H1 (cell line): ENCODE data around the gene PRDX3. TPM values are rescaled to one million over a fixed set of nuclear protein-coding genes. Genes with fewer than 3 reads are reported as not detected.

Source experiments
- ASH2L ChIP-seq: fragments of 200-600, 300-600 bp; sonication (generic); IDR thresholded peaks from one replicate; pipeline ENCODE4 v1.7.1; 2017; ENCODE audit warnings: low read length
- CBX8 ChIP-seq: fragments of 300-800, 300-1000 bp; sonication (generic); IDR thresholded peaks from 2 replicates; pipeline ENCODE4 v1.7.1; 2016; ENCODE audit warnings: low read depth, low read length, borderline replicate concordance
- POLR2AphosphoS5 ChIP-seq: IDR thresholded peaks from 2 replicates; pipeline ENCODE4 v1.6.1; 2011; ENCODE audit warnings: low read depth, low read length
- RAD21 ChIP-seq, 2 experiments: IDR thresholded peaks in 1 of 2; conservative IDR thresholded peaks in 1 of 2; 2 replicates each; pipeline ENCODE4 v1.6.1; 2011; ENCODE audit warnings: low read depth in 2 of 2, low read length in 2 of 2, improper control_type of control experiment in 1 of 2, inconsistent platforms in 1 of 2, mild to moderate bottlenecking in 1 of 2, moderate library complexity in 1 of 2
- SUZ12 ChIP-seq: fragments of 200-600 bp; sonication (generic); IDR thresholded peaks from 2 replicates; pipeline ENCODE4 v1.6.1; 2012; ENCODE audit warnings: mild to moderate bottlenecking, inconsistent platforms, low read length, moderate library complexity, mixed read lengths
- TAF7 ChIP-seq: optimal IDR thresholded peaks from 2 replicates; pipeline ENCODE3; 2011; ENCODE audit warnings: low read depth, mild to moderate bottlenecking, inconsistent platforms, low read length, moderate library complexity, borderline replicate concordance
- TCF12 ChIP-seq: IDR thresholded peaks from 2 replicates; pipeline ENCODE4 v1.6.1; 2011; ENCODE audit warnings: low read depth, mild to moderate bottlenecking, low read length
- polyA plus RNA-seq, 7 experiments: library from polyadenylated mRNA; depleted of rRNA in 3 of 7; stranded (reverse) in 5 of 7; unstranded in 2 of 7; fragments of >200 nt in 5 of 7; fragments of 200-250 nt in 2 of 7; gene quantifications; 1 replicate in 5 of 7; 2 replicates in 1 of 7; 4 replicates in 1 of 7; pipeline versions ENCODE4 v1.2.1 to v1.2.3, GENCODE V29; 2011 to 2013; ENCODE audit warnings: missing spikeins in 2 of 7, mixed read lengths in 2 of 7
- total RNA-seq: library from RNA; stranded (reverse); fragmentation: NEBNext Ultra II Directional; extraction: Animal tissue kit (Norgen Biotek cat#: 25700); gene quantifications from 2 replicates; pipeline ENCODE4 v1.2.1, GENCODE V29; 2021
- TF ChIP-seq, protein P1 (sequence below): fragments of 300-600 bp; sonication (generic); IDR thresholded peaks from 2 replicates; pipeline ENCODE4 v1.7.1; 2012; ENCODE audit warnings: low read length, moderate library complexity, mild to moderate bottlenecking, inconsistent platforms; ENCODE audit not compliant: insufficient replicate concordance

PRDX3 gene
- total and polyA plus RNA-seq, 2 of the 8 experiments (the other 6 are each of a cell fraction or from before 2014, with no cell fraction given): 201 to 208 TPM

GRCh38 chr10:119165171-119166117, 13.2 kb downstream of the PRDX3 start, which contains the start of gene SFXN4 (continued):
- peak; percentile 62 for TF ChIP-seq POLR2AphosphoS5
- TF ChIP-seq CBX8: no peak
- TF ChIP-seq RAD21 (IDR thresholded peaks at IDR 0.05 in 1 of 2, conservative IDR thresholded peaks at IDR 0.05 in 1 of 2; ENCODE audit: low read depth in 2 of 2, low read length in 2 of 2): no peak
- TF ChIP-seq SUZ12: no peak
- TF ChIP-seq ASH2L: peak; percentile 71
- no peak for TF ChIP-seq TCF12
- peak; percentile 44 for TF ChIP-seq TAF7
- TF ChIP-seq, protein P1, sequence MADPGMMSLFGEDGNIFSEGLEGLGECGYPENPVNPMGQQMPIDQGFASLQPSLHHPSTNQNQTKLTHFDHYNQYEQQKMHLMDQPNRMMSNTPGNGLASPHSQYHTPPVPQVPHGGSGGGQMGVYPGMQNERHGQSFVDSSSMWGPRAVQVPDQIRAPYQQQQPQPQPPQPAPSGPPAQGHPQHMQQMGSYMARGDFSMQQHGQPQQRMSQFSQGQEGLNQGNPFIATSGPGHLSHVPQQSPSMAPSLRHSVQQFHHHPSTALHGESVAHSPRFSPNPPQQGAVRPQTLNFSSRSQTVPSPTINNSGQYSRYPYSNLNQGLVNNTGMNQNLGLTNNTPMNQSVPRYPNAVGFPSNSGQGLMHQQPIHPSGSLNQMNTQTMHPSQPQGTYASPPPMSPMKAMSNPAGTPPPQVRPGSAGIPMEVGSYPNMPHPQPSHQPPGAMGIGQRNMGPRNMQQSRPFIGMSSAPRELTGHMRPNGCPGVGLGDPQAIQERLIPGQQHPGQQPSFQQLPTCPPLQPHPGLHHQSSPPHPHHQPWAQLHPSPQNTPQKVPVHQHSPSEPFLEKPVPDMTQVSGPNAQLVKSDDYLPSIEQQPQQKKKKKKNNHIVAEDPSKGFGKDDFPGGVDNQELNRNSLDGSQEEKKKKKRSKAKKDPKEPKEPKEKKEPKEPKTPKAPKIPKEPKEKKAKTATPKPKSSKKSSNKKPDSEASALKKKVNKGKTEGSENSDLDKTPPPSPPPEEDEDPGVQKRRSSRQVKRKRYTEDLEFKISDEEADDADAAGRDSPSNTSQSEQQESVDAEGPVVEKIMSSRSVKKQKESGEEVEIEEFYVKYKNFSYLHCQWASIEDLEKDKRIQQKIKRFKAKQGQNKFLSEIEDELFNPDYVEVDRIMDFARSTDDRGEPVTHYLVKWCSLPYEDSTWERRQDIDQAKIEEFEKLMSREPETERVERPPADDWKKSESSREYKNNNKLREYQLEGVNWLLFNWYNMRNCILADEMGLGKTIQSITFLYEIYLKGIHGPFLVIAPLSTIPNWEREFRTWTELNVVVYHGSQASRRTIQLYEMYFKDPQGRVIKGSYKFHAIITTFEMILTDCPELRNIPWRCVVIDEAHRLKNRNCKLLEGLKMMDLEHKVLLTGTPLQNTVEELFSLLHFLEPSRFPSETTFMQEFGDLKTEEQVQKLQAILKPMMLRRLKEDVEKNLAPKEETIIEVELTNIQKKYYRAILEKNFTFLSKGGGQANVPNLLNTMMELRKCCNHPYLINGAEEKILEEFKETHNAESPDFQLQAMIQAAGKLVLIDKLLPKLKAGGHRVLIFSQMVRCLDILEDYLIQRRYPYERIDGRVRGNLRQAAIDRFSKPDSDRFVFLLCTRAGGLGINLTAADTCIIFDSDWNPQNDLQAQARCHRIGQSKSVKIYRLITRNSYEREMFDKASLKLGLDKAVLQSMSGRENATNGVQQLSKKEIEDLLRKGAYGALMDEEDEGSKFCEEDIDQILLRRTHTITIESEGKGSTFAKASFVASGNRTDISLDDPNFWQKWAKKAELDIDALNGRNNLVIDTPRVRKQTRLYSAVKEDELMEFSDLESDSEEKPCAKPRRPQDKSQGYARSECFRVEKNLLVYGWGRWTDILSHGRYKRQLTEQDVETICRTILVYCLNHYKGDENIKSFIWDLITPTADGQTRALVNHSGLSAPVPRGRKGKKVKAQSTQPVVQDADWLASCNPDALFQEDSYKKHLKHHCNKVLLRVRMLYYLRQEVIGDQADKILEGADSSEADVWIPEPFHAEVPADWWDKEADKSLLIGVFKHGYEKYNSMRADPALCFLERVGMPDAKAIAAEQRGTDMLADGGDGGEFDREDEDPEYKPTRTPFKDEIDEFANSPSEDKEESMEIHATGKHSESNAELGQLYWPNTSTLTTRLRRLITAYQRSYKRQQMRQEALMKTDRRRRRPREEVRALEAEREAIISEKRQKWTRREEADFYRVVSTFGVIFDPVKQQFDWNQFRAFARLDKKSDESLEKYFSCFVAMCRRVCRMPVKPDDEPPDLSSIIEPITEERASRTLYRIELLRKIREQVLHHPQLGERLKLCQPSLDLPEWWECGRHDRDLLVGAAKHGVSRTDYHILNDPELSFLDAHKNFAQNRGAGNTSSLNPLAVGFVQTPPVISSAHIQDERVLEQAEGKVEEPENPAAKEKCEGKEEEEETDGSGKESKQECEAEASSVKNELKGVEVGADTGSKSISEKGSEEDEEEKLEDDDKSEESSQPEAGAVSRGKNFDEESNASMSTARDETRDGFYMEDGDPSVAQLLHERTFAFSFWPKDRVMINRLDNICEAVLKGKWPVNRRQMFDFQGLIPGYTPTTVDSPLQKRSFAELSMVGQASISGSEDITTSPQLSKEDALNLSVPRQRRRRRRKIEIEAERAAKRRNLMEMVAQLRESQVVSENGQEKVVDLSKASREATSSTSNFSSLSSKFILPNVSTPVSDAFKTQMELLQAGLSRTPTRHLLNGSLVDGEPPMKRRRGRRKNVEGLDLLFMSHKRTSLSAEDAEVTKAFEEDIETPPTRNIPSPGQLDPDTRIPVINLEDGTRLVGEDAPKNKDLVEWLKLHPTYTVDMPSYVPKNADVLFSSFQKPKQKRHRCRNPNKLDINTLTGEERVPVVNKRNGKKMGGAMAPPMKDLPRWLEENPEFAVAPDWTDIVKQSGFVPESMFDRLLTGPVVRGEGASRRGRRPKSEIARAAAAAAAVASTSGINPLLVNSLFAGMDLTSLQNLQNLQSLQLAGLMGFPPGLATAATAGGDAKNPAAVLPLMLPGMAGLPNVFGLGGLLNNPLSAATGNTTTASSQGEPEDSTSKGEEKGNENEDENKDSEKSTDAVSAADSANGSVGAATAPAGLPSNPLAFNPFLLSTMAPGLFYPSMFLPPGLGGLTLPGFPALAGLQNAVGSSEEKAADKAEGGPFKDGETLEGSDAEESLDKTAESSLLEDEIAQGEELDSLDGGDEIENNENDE: no peak
